22Rv1 (cell line): Measurements from ENCODE around the gene WRNIP1.

Experiments used
- CTCF ChIP-seq: fragments of 450-650 bp; IDR thresholded peaks from 2 replicates; pipeline ENCODE4 v1.5.1; 2017; ENCODE audit warnings: mild to moderate bottlenecking
- ZFX ChIP-seq: fragments of 450-650 bp; IDR thresholded peaks from 2 replicates; pipeline ENCODE4 v1.6.1; 2017; ENCODE audit warnings: antibody characterized with exemption, borderline replicate concordance

- TF ChIP-seq CTCF (no peak), ZFX (no peak)
Observed at GRCh38 chr6:2816158-2816557, 51.0 kb downstream of the WRNIP1 start.
